HG03442 (cell line): ENCODE results near the gene ANO2.

Experiments used
- ATAC-seq: cut with Tn5 transposase; IDR thresholded peaks from one replicate; pipeline ENCODE4 v1.9.1; 2021; ENCODE audit warnings: mild to moderate bottlenecking, moderate library complexity; ENCODE audit not compliant: unreplicated experiment

The ANO2 gene

DNA sequence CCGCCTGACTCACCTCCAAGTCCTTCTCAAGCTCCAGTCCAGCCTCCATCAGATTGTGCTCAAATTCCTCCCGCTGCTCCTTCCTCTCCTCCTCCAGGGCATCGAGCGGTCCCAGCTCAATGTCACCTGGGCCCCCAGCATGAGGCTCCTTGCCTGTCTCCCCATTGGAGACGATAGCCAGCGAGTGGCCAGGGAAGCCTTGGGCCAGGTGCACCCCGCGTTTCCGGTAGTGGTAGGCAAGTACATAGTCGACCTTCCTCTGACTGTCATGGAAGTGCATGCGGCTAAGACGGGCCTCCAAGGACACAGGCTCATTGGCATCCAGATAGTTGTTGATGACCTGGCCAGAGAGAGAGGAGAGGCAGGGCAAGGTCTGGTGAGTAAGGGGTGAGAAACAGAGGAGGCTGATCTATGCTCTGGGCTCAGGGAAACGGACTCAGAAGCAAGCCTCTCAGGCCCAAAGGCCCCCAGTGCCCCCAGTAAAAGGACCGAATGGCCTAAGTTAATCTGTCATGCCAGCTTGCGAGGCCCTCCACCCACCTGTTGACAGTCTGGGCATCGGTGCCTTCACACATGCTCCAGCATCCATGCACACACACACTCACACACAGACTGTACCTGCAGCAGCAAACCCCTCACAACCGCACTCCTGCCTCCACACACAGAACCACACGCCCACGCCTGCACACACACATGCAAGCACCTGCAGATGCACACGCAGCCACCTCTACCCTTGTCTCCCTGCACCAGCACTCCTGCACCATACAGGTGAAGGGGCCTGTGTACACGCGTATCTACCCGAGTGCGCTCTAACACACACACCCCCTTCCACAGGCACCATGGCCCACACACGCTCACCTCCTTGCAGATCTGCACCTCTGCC is 23.8 kb downstream of the ANO2 start:
- no peak for ATAC-seq

GRCh38 chr12:5916785-5917290 is 28.2 kb downstream of the ANO2 start:
- ATAC-seq, result no peak

GRCh38 chr12:5915511-5915910 is 29.5 kb downstream of the ANO2 start:
- ATAC-seq, result no peak

GRCh38 chr12:5914387-5915149 is 30.5 kb downstream of the ANO2 start:
- no peak for ATAC-seq

DNA sequence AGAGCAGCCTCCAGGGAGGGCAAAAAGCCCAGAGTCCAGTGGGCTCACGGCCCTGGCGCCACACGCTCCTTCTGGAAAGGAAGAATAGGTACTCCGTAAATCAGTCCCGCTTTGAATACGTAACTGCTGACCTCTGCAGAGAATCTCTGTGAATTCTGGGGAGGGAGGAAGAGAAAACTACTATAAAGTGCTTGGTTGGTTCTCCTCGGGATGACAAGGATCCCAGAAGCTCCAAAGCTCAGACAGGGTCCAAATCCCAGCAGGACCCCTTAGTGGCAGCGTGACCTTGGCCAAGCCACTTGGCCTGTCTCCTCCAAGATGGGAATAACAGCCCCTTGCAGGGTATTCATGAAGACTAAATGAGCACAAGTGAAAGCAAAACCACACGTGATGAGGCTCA is 31.7 kb downstream of the ANO2 start:
- ATAC-seq, result no peak

DNA sequence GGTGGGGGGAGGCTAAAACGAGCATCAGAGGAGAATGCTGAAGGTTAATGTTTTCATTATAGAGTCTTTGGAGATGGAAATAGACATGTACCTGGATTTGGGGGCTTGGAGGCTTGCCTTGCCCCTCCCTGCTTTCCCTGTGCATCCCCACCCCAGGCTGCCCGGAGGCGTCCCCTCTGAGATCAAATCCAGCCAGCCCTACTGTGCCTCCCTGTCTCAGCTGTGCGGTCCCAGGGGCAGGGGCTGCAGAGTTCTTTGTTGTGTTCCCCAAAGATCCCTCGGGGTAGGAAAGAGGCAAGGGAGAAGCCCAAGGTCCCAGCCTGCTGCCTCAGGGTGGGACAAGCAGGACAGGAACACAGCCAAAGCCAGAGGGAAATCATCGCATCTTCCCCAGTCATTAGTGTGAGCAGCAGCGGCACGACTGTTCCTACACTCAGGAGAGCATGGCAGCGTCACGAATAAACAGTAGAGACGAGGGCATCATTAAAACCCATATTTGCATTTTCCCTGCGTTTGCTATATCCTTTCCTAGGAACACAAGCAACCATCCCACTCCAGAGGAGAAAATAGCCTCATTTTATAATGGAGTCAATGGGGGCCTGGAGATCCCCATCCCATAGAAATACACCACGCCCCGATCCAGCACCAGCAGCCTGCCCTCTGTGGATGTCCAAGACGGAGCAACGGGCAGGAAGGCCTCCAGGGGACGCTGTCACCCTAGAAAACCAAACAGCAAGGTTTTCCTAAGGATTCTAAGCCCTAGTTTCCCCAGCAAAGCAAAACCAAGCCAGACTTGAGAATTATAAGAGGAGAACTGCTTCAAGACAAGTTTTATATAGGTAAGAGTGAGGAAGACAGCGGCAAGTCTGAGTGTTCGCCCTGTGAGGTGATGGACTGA is 32.4 kb downstream of the ANO2 start:
- ATAC-seq, result no peak

DNA sequence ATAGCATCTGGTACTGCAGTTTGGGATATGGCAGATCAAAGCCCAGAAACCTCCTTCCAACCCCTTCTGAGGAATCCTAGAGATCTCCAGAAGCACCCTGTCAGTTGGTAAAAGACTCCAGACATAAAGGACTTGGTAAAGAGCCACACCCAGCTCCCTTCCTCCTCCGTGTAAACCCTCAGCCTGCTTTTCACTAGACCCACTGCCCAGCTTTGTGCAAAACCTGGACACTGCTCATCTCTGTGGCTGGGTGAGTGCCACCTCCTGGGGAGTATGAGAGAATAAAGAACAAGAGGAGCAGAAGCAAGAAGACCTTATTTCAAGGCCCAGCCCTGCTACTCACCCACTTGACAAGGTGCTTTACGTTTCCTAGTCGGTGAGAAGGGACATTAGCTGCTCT is 33.0 kb downstream of the ANO2 start:
- no peak for ATAC-seq

DNA sequence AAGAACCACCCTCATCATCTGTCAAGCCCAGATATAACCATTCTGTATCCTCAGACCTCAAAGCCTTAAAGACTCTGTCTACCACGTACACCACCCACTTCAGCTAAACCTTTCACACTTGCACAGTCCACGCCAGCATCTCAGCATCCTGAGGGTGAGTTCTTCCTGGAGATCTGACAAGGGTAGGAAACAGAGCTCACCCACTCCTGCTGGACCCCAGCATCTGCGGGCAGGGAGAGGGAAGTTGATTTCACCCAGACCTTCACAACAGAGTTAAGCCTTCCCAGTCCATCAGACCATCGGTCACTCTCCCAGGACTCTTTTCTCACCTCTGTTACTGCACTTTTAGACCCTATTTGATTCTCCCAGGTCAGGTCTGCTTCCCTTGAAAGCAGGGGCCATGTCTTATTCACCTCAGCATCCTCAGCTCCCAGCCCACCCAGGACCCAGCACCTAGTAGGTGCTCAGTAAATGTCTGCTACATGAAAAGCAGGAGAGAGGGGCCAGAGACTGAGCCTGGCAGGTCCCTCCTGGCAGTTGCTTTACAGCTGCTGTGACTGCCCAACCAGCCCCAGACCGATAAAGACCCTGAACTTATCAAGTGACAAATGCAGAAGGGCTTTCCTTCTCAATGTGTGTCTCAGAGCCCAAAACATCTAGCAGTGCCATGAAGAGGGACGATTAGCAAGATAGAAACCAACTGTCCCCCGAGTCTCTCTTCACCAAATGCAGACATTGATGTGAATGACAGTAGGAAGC is 34.1 kb downstream of the ANO2 start:
- no peak for ATAC-seq

GRCh38 chr12:5909560-5909959 is 35.5 kb downstream of the ANO2 start:
- no peak for ATAC-seq

DNA sequence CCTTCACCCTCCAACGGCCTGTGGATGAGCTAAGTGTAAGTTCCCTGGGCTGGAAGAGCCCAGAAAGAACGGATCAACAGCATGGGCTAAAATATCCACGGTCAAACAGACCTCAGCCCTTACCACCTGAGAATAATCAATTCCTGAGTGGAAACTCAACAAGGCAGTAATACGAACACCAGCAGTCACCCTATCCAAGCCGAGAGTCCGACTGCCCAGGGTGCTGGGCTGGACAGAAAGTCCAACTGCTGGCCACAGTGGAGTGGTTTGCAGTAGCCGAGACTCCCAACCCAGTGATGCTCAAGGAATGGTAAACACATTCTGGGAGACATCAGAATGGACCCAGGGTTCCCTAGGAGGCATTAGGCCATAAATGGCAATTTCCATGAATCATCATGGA is 36.8 kb downstream of the ANO2 start:
- no peak for ATAC-seq

GRCh38 chr12:5907807-5908206 is 37.3 kb downstream of the ANO2 start:
- no peak for ATAC-seq

DNA sequence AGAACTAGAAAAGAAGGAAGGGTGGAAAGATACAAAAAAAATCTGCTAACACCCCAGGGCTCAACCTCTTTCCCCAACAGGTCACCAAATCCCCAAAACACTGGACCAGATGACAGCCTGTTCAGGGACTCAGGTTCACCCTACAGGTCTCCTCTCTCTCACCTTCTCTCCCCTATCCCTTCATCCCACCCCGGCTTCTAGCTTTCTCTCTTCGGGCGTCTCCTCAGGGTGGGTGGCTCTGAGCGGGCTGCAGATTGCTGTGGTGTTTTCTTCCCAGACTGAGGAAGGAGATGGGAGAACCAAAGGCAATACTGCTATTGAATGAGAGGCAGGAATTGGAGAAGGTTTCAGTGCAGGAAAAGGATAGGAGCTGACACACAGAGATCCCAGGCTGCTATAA is 39.3 kb downstream of the ANO2 start:
- ATAC-seq, result no peak

- ATAC-seq, result no peak
Measured at GRCh38 chr12:5904969-5905368, 40.1 kb downstream of the ANO2 start.

GRCh38 chr12:5904441-5904840 is 40.6 kb downstream of the ANO2 start:
- no peak for ATAC-seq

- no peak for ATAC-seq
Measured at GRCh38 chr12:5902736-5903135, 42.3 kb downstream of the ANO2 start.

DNA sequence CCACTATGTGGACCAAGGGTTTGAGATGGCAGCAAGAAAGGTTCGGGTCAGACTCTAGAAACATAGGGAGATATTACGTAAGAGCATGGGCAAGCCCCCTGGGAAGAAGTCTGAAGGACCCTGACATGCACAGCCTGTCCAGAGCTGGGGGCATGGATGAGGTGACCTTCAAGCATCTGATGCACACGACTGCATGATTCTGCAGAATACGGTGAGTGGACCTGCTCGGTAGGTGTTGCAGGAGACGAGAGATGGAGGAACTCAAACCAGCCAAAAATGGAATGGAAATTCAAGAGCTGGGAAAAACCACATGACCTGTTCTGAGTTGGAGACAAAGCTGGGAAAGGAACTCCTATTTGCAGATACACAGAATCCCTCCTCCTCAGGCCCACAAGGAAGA is 43.6 kb downstream of the ANO2 start:
- no peak for ATAC-seq

DNA sequence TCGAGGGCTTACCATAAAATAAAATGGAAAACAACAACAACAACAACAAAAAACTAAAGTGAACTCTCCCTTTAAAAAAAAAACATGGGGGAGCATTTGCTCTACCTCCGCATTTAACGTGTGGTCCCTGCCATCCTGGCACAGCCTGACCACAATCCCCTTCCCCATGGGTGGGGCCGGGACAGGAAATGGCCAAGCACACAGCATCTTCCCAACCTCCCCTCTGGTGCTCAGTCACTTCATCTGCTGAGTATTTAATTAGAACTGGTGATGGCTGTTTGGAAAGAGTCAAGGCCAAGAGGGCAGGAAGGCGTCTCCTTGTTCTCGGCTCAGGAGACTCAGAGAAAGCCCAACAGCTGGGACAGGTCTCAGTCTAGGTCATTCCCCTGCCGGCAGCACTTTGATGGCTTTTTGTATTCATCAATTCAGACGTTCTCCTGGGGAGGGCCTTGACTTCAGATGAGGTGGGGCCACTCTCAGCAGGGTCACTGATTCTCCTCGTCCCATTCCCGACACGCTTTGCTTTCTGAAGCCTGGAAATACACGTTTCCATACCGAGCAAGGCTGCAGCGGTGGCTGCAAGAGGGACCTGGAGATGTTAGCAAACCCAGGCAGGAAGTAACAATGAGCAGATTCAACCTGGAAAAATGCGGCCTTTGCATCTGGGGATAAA is 44.4 kb downstream of the ANO2 start:
- ATAC-seq, result no peak

DNA sequence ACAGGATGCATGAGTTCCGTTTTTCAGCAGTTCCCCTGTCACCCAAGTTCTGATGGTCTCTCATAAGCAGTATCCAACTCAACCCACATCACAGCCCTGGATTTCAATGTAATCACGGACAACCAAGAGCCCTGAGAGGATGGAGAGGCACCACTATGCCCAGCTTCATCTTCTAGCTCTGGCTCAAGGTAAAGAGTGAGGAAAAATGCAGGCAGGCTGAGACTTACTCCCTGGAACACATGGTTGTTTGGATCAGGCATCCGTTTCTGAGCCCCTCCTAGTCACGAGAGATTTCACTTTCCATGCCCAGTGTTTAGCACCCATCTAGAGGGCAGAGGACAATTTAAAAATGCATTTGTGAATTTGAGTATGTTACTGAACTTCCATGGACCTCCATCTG is 45.0 kb downstream of the ANO2 start:
- ATAC-seq, result no peak

DNA sequence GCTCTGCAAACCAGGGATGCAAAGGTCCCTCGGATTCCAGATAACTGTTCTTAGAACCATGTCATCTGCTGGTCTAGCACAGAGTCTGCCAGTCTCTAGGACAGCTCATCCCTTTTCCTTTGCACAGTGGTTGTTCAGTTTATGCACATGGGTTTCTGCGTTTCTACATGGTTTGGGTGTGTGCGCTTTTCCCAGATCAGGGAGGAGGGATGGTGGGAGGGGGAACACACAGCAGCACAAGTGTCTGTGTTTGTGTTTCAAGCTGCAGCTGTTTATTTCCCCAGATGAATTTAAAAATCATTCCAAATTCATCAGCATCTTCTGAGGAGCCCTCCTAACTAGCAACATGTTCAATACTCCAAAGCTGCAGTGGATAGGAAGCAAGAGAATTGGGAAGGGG is 45.4 kb downstream of the ANO2 start:
- no peak for ATAC-seq

DNA sequence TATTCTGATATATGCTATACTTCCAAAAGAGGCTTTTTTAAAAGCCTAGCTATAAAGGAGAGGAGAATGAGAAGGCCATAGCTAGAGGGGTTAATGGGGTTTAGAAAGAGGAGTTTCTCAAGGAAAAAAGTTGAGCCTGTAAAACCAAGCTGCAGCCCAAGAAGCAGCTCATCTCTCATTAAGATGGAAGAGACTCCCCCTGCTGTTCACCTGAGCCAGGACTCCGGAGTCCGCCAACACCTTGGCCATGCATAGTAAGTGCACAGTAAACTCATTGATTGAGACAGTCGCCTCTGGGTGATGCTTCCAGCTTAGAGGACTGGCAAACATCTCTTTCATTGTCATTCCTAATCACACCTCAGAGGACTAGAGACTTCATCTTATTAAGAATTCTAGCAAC is 46.2 kb downstream of the ANO2 start:
- ATAC-seq, result no peak
